OCI-LY1 (cell line): Measurements from ENCODE around the gene BBS9.

Experiments
- H2AFZ ChIP-seq: fragments of 200-600 bp; sonication (generic), shearing (Covaris generic); 2 replicates; pipeline ENCODE4 v1.6.0; 2014; ENCODE audit warnings: antibody characterized with exemption, mild to moderate bottlenecking, low read length
- H3F3A ChIP-seq: fragments of 200-600 bp; sonication (generic), shearing (Covaris generic); 2 replicates; pipeline ENCODE4 v1.6.0; 2014; ENCODE audit warnings: mild to moderate bottlenecking, antibody characterized with exemption, low read length, moderate library complexity; ENCODE audit not compliant: insufficient read depth
- H3K27ac ChIP-seq: fragments of 200-600 bp; sonication (generic); 2 replicates; pipeline ENCODE4 v1.5.1; 2014; ENCODE audit warnings: low read length, mixed run types, mild to moderate bottlenecking, low read depth; ENCODE audit not compliant: poor library complexity, severe bottlenecking
- H3K27me3 ChIP-seq: fragments of 200-600 bp; sonication (generic); 2 replicates; pipeline ENCODE4 v1.6.0; 2014; ENCODE audit warnings: antibody characterized with exemption, mild to moderate bottlenecking, low read length, moderate library complexity; ENCODE audit not compliant: insufficient read depth
- H3K36me3 ChIP-seq: fragments of 200-600 bp; sonication (generic); 2 replicates; pipeline ENCODE4 v1.6.1; 2014; ENCODE audit warnings: mild to moderate bottlenecking, antibody characterized with exemption, low read length, moderate library complexity, mixed read lengths; ENCODE audit not compliant: insufficient read depth
- H3K4me1 ChIP-seq: fragments of 200-600 bp; sonication (generic); 2 replicates; pipeline ENCODE4 v1.5.1; 2014; ENCODE audit warnings: mild to moderate bottlenecking, low read length, moderate library complexity; ENCODE audit not compliant: insufficient read depth, severe bottlenecking
- H3K4me2 ChIP-seq: fragments of 200-600 bp; sonication (generic), shearing (Covaris generic); 2 replicates; pipeline ENCODE4 v1.6.1; 2014; ENCODE audit warnings: low read length
- H3K4me3 ChIP-seq: fragments of 200-600 bp; sonication (generic); 2 replicates; pipeline ENCODE4 v1.5.1; 2014; ENCODE audit warnings: low read length, low read depth, mild to moderate bottlenecking, mixed read lengths; ENCODE audit not compliant: poor library complexity, severe bottlenecking
- H3K79me2 ChIP-seq: fragments of 200-600 bp; shearing (Covaris generic); 2 replicates; pipeline ENCODE4 v1.6.1; 2016; ENCODE audit warnings: mixed run types, low read length, mixed read lengths; ENCODE audit not compliant: insufficient read depth
- H3K9ac ChIP-seq: fragments of 200-600 bp; sonication (generic), shearing (Covaris generic); 2 replicates; pipeline ENCODE4 v1.6.1; 2014; ENCODE audit warnings: mild to moderate bottlenecking, low read length, mixed read lengths
- H3K9me2 ChIP-seq: fragments of 200-600 bp; sonication (generic), shearing (Covaris generic); 2 replicates; pipeline ENCODE4 v1.6.1; 2014; ENCODE audit warnings: low read depth, mild to moderate bottlenecking, low read length, mixed read lengths
- H3K9me3 ChIP-seq: fragments of 200-600 bp; shearing (Covaris generic); 2 replicates; pipeline ENCODE4 v1.6.1; 2014; ENCODE audit warnings: low read length, mixed read lengths
- H4K20me1 ChIP-seq: fragments of 200-600 bp; sonication (generic), shearing (Covaris generic); 2 replicates; pipeline ENCODE4 v1.6.0; 2016; ENCODE audit warnings: mild to moderate bottlenecking, low read length; ENCODE audit not compliant: insufficient read depth
- EZH2 ChIP-seq: fragments of 200-600 bp; sonication (generic), shearing (Covaris generic); IDR thresholded peaks from 2 replicates; pipeline ENCODE4 v1.8.0; 2017; ENCODE audit warnings: borderline replicate concordance, mixed run types, mild to moderate bottlenecking, antibody characterized with exemption, low read length, moderate library complexity, mixed read lengths
- TF ChIP-seq, protein P1 (sequence below): fragments of 200-600 bp; sonication (generic), shearing (Covaris generic); IDR thresholded peaks from 2 replicates; pipeline ENCODE4 v1.5.1; 2017; ENCODE audit warnings: mild to moderate bottlenecking, antibody characterized with exemption, low read length, moderate library complexity, mixed read lengths

The BBS9 gene

DNA sequence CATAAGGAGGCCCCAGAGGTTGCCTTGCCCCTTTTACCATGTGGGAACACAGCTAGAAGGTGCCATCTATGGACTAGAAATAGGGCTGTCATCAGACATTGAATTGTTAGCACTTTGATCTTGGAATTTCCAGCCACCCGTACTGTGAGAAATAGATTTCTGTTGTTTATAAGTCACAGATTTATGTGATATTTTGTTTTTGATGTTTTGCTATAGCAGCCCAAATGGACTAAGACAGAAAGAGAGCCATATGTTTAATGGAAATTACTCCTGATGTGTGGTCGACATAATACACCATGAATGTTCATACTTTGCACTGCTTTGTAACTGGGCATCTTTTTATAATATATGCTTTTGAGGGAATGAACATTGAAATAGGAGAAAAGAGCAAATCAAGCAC, 302.2 kb downstream of the BBS9 start:
- TF ChIP-seq, protein P1, sequence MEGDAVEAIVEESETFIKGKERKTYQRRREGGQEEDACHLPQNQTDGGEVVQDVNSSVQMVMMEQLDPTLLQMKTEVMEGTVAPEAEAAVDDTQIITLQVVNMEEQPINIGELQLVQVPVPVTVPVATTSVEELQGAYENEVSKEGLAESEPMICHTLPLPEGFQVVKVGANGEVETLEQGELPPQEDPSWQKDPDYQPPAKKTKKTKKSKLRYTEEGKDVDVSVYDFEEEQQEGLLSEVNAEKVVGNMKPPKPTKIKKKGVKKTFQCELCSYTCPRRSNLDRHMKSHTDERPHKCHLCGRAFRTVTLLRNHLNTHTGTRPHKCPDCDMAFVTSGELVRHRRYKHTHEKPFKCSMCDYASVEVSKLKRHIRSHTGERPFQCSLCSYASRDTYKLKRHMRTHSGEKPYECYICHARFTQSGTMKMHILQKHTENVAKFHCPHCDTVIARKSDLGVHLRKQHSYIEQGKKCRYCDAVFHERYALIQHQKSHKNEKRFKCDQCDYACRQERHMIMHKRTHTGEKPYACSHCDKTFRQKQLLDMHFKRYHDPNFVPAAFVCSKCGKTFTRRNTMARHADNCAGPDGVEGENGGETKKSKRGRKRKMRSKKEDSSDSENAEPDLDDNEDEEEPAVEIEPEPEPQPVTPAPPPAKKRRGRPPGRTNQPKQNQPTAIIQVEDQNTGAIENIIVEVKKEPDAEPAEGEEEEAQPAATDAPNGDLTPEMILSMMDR: no peak
- no peak for TF ChIP-seq EZH2
- no peaks in the 10 kb centered on the region for H3K9me3 ChIP-seq
- H3K4me2 ChIP-seq: no peak overlapping the region
- no peaks in the 10 kb centered on the region for H4K20me1 ChIP-seq
- no peak overlapping the region for H3K9ac ChIP-seq
- no peaks in the 10 kb centered on the region for H3F3A ChIP-seq
- H3K4me1 ChIP-seq: no peaks in the 10 kb centered on the region
- no peaks in the 10 kb centered on the region for H3K27me3 ChIP-seq
- H3K4me3 ChIP-seq: no peak overlapping the region
- no peaks in the 10 kb centered on the region for H3K79me2 ChIP-seq
- no peak overlapping the region for H3K27ac ChIP-seq
- H2AFZ ChIP-seq: no peak overlapping the region
- H3K9me2 ChIP-seq: no peaks in the 10 kb centered on the region
- H3K36me3 ChIP-seq: no peaks in the 10 kb centered on the region

DNA sequence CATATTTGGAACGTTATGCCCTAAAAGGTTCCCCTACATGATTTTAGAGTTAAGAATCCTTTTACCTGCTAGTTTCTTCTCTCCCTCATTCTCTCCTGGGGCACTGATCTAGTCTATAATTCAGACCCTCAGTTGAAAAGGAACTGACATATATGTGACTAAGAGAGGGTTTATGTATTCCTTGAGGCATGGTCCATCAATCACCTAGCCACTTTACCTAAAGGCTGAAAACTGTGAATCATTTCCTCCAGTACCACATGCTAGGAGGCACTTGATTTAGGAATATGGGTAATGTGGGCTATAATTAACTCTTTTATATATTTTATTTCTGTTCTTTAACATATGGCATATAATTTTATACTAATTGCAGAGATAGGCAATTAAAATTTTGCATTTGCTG, 303.5 kb downstream of the BBS9 start:
- Histone ChIP-seq H4K20me1 (0 out of 2 replicates have a peak, but pooled peaks cover 2% of the 10 kb centered on the region), H3K4me3 (no peak overlapping the region), H3K27me3 (no peaks in the 10 kb centered on the region), H3K79me2 (no peaks in the 10 kb centered on the region), H2AFZ (no peak overlapping the region), H3F3A (no peaks in the 10 kb centered on the region), H3K9me2 (no peaks in the 10 kb centered on the region), H3K9me3 (no peaks in the 10 kb centered on the region), H3K4me1 (no peaks in the 10 kb centered on the region), H3K36me3 (no peaks in the 10 kb centered on the region), H3K4me2 (no peak overlapping the region), H3K27ac (no peak overlapping the region), H3K9ac (no peak overlapping the region)
- TF ChIP-seq EZH2: no peak
- TF ChIP-seq, protein P1: no peak

GRCh38 chr7:33433357-33433756, 304.0 kb downstream of the BBS9 start:
- H2AFZ ChIP-seq: no peak overlapping the region
- no peaks in the 10 kb centered on the region for H3K4me1 ChIP-seq
- TF ChIP-seq, protein P1: no peak
- TF ChIP-seq EZH2: no peak
- H4K20me1 ChIP-seq: 0 out of 2 replicates have a peak, but pooled peaks cover 2% of the 10 kb centered on the region
- H3K9me3 ChIP-seq: no peaks in the 10 kb centered on the region
- H3K9ac ChIP-seq: no peak overlapping the region
- H3K27me3 ChIP-seq: no peaks in the 10 kb centered on the region
- no peaks in the 10 kb centered on the region for H3F3A ChIP-seq
- H3K27ac ChIP-seq: no peak overlapping the region
- H3K36me3 ChIP-seq: no peaks in the 10 kb centered on the region
- no peak overlapping the region for H3K4me2 ChIP-seq
- H3K79me2 ChIP-seq: no peaks in the 10 kb centered on the region
- H3K9me2 ChIP-seq: no peaks in the 10 kb centered on the region
- no peak overlapping the region for H3K4me3 ChIP-seq
